Fibroblast of lung (primary cell): ENCODE measurements around the gene HTRA3. TPM values are rescaled to one million over a fixed set of nuclear protein-coding genes. Genes with fewer than 3 reads are reported as not detected.

ENCODE experiments used
- DNase-seq, 2 donors: peaks; one replicate each; pipeline versions ENCODE4 v3.0.0 to v3.0.0-alpha.2; 2010; ENCODE audit warnings: low read depth in 2 of 2
- H2AFZ ChIP-seq: 2 replicates; pipeline ENCODE4 v1.5.1; 2012; ENCODE audit warnings: low read length, control low read depth, inconsistent platforms
- H3K27ac ChIP-seq: 2 replicates; pipeline ENCODE4 v1.5.1; 2011; ENCODE audit warnings: low read length, control low read depth; ENCODE audit not compliant: insufficient read depth
- H3K27me3 ChIP-seq: 2 replicates; pipeline ENCODE4 v1.5.1; 2011; ENCODE audit warnings: mild to moderate bottlenecking, low read length; ENCODE audit not compliant: control insufficient read depth, insufficient read depth
- H3K36me3 ChIP-seq: 2 replicates; pipeline ENCODE4 v1.5.1; 2011; ENCODE audit warnings: low read length; ENCODE audit not compliant: control insufficient read depth, insufficient read depth
- H3K4me1 ChIP-seq: 2 replicates; pipeline ENCODE4 v1.5.1; 2011; ENCODE audit warnings: low read length; ENCODE audit not compliant: control insufficient read depth, insufficient read depth; ENCODE audit errors: extremely low read depth
- H3K4me2 ChIP-seq: 2 replicates; pipeline ENCODE4 v1.5.1; 2011; ENCODE audit warnings: low read length, control low read depth; ENCODE audit not compliant: insufficient read depth; ENCODE audit errors: extremely low read depth
- H3K4me3 ChIP-seq, 4 experiments: fragments of 200-600 bp in 1 of 4; sonication (generic) in 1 of 4; replicated peaks in 1 of 4; 2 replicates each; pipeline ENCODE4 v1.5.1; 2011 to 2016; ENCODE audit warnings: low read length in 4 of 4, low read depth in 3 of 4, mild to moderate bottlenecking in 3 of 4, control low read depth in 2 of 4, inconsistent platforms in 1 of 4, mixed read lengths in 1 of 4; ENCODE audit not compliant: insufficient read depth in 1 of 4; ENCODE audit errors: control extremely low read depth in 1 of 4
- H3K79me2 ChIP-seq: 2 replicates; pipeline ENCODE4 v1.5.1; 2012; ENCODE audit warnings: mild to moderate bottlenecking, low read length, inconsistent platforms; ENCODE audit not compliant: control insufficient read depth, insufficient read depth
- H3K9ac ChIP-seq: 2 replicates; pipeline ENCODE4 v1.5.1; 2011; ENCODE audit warnings: mild to moderate bottlenecking, low read length, control low read depth; ENCODE audit not compliant: insufficient read depth
- H3K9me3 ChIP-seq: 2 replicates; pipeline ENCODE4 v1.5.1; 2012; ENCODE audit warnings: low read depth, low read length; ENCODE audit not compliant: control insufficient read depth, insufficient read depth
- H4K20me1 ChIP-seq: 2 replicates; pipeline ENCODE4 v1.5.1; 2011; ENCODE audit warnings: low read length; ENCODE audit not compliant: control insufficient read depth, insufficient read depth; ENCODE audit errors: extremely low read depth
- EZH2 ChIP-seq: IDR thresholded peaks from 2 replicates; pipeline ENCODE4 v1.5.1; 2012; ENCODE audit warnings: low read length, control low read depth, mild to moderate bottlenecking; ENCODE audit errors: missing control alignments
- polyA plus RNA-seq, 2 donors: library from polyadenylated mRNA; depleted of rRNA in 1 of 2; stranded (reverse) in 1 of 2; unstranded in 1 of 2; fragments of >200 nt; gene quantifications; 2 replicates each; pipeline ENCODE4 v1.2.1, GENCODE V29; 2011 to 2012; ENCODE audit warnings: missing spikeins in 1 of 2
- total RNA-seq: library from RNA; depleted of rRNA; stranded (reverse); fragments of >200 nt; gene quantifications from 2 replicates; pipeline ENCODE4 v1.2.1, GENCODE V29; 2014
- TF ChIP-seq, protein P1 (sequence below), 2 donors: IDR thresholded peaks in 1 of 2; conservative IDR thresholded peaks in 1 of 2; 1 replicate in 1 of 2; 2 replicates in 1 of 2; pipeline ENCODE4 v1.5.1; 2011 to 2012; ENCODE audit warnings: low read length in 2 of 2, control low read depth in 1 of 2, inconsistent platforms in 1 of 2, low read depth in 1 of 2, mild to moderate bottlenecking in 1 of 2

Gene HTRA3
- total and polyA plus RNA-seq, 2 donors (not counting 1 experiment from before 2014, with no cell fraction given): 2.8 to 3.5 TPM

DNA sequence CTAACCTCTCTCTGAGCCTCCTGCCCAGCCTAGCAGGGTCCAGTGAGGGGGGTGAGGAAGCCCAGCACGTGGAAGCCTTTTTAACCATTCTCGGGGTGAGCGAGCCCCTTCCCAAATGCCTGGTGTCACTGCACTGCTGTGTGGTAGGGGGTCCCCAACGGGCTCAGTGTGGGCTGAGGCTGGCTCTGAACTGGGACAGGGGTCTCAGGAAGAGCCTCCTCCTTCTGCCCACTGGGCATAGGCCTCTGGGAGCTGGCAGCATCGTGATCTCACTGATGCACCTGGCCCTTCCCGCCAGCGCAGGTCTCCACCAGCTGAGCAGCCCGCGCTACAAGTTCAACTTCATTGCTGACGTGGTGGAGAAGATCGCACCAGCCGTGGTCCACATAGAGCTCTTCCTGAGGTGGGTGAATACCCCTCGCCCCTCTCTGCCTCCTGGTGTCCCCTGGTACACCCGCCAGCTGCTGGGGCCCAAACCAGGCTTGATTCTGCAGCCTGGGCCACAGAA, 12.6 kb downstream of the HTRA3 start:
- Histone ChIP-seq H3K4me3 (no peak overlapping the region), H3K27me3 (no peaks in the 10 kb centered on the region), H3K36me3 (no peaks in the 10 kb centered on the region), H2AFZ (no peak overlapping the region), H3K9ac (no peak overlapping the region), H3K9me3 (no peaks in the 10 kb centered on the region), H3K79me2 (no peaks in the 10 kb centered on the region), H3K4me2 (no peak overlapping the region), H4K20me1 (no peaks in the 10 kb centered on the region), H3K27ac (no peak overlapping the region), H3K4me1 (peaks cover 12% of the 10 kb centered on the region)
- no peak for DNase-seq
- TF ChIP-seq, protein P1, sequence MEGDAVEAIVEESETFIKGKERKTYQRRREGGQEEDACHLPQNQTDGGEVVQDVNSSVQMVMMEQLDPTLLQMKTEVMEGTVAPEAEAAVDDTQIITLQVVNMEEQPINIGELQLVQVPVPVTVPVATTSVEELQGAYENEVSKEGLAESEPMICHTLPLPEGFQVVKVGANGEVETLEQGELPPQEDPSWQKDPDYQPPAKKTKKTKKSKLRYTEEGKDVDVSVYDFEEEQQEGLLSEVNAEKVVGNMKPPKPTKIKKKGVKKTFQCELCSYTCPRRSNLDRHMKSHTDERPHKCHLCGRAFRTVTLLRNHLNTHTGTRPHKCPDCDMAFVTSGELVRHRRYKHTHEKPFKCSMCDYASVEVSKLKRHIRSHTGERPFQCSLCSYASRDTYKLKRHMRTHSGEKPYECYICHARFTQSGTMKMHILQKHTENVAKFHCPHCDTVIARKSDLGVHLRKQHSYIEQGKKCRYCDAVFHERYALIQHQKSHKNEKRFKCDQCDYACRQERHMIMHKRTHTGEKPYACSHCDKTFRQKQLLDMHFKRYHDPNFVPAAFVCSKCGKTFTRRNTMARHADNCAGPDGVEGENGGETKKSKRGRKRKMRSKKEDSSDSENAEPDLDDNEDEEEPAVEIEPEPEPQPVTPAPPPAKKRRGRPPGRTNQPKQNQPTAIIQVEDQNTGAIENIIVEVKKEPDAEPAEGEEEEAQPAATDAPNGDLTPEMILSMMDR (conservative IDR thresholded peaks at IDR 0.05 in 1 of 2, IDR thresholded peaks at IDR 0.05 in 1 of 2; ENCODE audit: low read depth in 1 of 2, low read length in 2 of 2): no peak
- TF ChIP-seq EZH2: no peak

DNA sequence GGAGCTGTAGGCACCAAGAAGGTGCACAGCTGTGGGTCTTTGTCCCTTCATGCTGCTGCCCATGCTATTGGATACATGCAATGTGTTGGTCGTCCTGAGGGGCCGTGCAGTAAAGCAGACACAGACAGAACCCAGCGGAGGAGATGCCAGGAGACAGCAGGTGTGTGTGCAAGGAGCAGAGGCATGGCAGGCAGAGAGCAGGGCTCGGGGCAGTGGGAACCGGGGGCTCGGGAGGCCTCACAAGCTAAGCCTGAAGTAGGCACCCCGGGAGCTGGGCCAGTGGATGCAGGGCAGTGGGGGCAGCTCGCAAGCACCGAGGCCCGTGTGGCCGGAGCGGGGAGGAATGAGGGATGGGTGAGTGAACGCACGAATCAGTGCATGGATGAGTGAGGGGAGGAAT, 13.2 kb downstream of the HTRA3 start:
- no peak overlapping the region for H3K9ac ChIP-seq
- no peak overlapping the region for H3K4me2 ChIP-seq
- peaks cover 10% of the 10 kb centered on the region for H3K4me1 ChIP-seq
- H3K9me3 ChIP-seq: no peaks in the 10 kb centered on the region
- DNase-seq: no peak
- no peak overlapping the region for H3K4me3 ChIP-seq
- H3K27ac ChIP-seq: no peak overlapping the region
- H3K27me3 ChIP-seq: no peaks in the 10 kb centered on the region
- H3K79me2 ChIP-seq: no peaks in the 10 kb centered on the region
- H4K20me1 ChIP-seq: no peaks in the 10 kb centered on the region
- H3K36me3 ChIP-seq: no peaks in the 10 kb centered on the region
- TF ChIP-seq EZH2: no peak
- TF ChIP-seq, protein P1 (conservative IDR thresholded peaks at IDR 0.05 in 1 of 2, IDR thresholded peaks at IDR 0.05 in 1 of 2; ENCODE audit: low read depth in 1 of 2, low read length in 2 of 2): no peak
- H2AFZ ChIP-seq: no peak overlapping the region

DNA sequence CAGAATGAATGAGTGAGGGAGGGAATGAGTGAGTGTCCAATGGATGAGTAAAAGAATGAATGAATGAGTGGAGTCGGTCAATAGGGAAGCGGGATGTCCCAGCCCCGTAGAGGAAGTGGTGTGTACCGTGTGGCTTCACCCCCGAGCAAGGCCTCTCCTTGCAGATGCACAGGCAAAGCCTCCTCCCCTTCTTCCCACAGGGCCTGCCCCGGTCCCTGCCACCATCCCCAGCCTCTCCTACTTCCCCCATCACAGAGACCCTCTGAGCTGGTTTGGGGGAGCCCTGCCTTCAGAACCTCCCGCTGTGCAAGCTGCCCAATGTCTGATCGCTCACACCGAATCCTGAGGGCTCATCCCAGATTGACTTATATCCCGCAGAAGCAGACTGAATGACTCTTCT, 13.6 kb downstream of the HTRA3 start:
- DNase-seq: no peak
- Histone ChIP-seq H3K79me2 (no peaks in the 10 kb centered on the region), H2AFZ (no peak overlapping the region), H3K9me3 (no peaks in the 10 kb centered on the region), H3K36me3 (no peaks in the 10 kb centered on the region), H3K4me2 (no peak overlapping the region), H4K20me1 (no peaks in the 10 kb centered on the region), H3K4me1 (peaks cover 7% of the 10 kb centered on the region), H3K4me3 (no peak overlapping the region), H3K27me3 (no peaks in the 10 kb centered on the region), H3K9ac (no peak overlapping the region), H3K27ac (no peak overlapping the region)
- TF ChIP-seq, protein P1 (conservative IDR thresholded peaks at IDR 0.05 in 1 of 2, IDR thresholded peaks at IDR 0.05 in 1 of 2; ENCODE audit: low read depth in 1 of 2, low read length in 2 of 2): no peak
- no peak for TF ChIP-seq EZH2
